Keratinocyte (primary cell): Measurements from ENCODE around the gene TMEM120B.
"Not testable (repeated sequence)": the region's sequence is repeated elsewhere in the genome, so short reads cannot be mapped to it uniquely, and the experiment has no call there.

Experiments
- CTCF ChIP-seq, 3 experiments: IDR thresholded peaks in 1 of 3; conservative IDR thresholded peaks in 1 of 3; optimal IDR thresholded peaks in 1 of 3; 2 replicates in 2 of 3; 3 replicates in 1 of 3; pipeline versions ENCODE3 to v1.5.1; 2011; ENCODE audit warnings: low read length in 3 of 3, mild to moderate bottlenecking in 3 of 3, moderate library complexity in 2 of 3, control low read depth in 1 of 3, inconsistent platforms in 1 of 3; ENCODE audit not compliant: insufficient read depth in 2 of 3; ENCODE audit errors: extremely low read depth in 1 of 3
- EZH2 ChIP-seq: IDR thresholded peaks from one replicate; pipeline ENCODE4 v1.6.1; 2012; ENCODE audit warnings: inconsistent platforms, mild to moderate bottlenecking, low read length, moderate library complexity

- not testable (repeated sequence) for TF ChIP-seq EZH2; CTCF (optimal IDR thresholded peaks at IDR 0.05 in 1 of 3, IDR thresholded peaks at IDR 0.05 in 1 of 3, conservative IDR thresholded peaks at IDR 0.05 in 1 of 3; ENCODE audit: extremely low read depth in 1 of 3, insufficient read depth in 2 of 3, low read length in 3 of 3)
These were observed 45.7 kb upstream of the TMEM120B start for GRCh38 chr12:121666829-121667228.
